HG02970 (cell line): ENCODE results near the gene GRB10.
"Not testable (repeated sequence)": the region's sequence is repeated elsewhere in the genome, so short reads cannot be mapped to it uniquely, and the experiment has no call there.

ENCODE experiments used
- ATAC-seq: cut with Tn5 transposase; IDR thresholded peaks from one replicate; pipeline ENCODE4 v1.9.1; 2021; ENCODE audit warnings: mild to moderate bottlenecking, moderate library complexity, moderate number of reproducible peaks; ENCODE audit not compliant: unreplicated experiment, low FRiP score

The GRB10 gene

GRCh38 chr7:50781381-50782293 is 1.1 kb downstream of the GRB10 start:
- no peak for ATAC-seq

GRCh38 chr7:50780436-50780835 is 2.3 kb downstream of the GRB10 start:
- ATAC-seq: no peak

- no peak for ATAC-seq
These were observed 3.3 kb downstream of the GRB10 start for GRCh38 chr7:50779427-50779826.

GRCh38 chr7:50778189-50778588 is 4.5 kb downstream of the GRB10 start:
- no peak for ATAC-seq

- ATAC-seq: no peak
These were observed 6.9 kb downstream of the GRB10 start for GRCh38 chr7:50775836-50776235.

GRCh38 chr7:50775231-50775630 is 7.5 kb downstream of the GRB10 start:
- ATAC-seq: no peak

GRCh38 chr7:50774319-50774718 is 8.4 kb downstream of the GRB10 start:
- no peak for ATAC-seq

- not testable (repeated sequence) for ATAC-seq
These were observed 9.6 kb downstream of the GRB10 start for GRCh38 chr7:50773071-50773470.

- no peak for ATAC-seq
These were observed 11.3 kb downstream of the GRB10 start for GRCh38 chr7:50771120-50772002.

- no peak for ATAC-seq
These were observed 13.9 kb downstream of the GRB10 start for GRCh38 chr7:50768485-50769474.

- ATAC-seq: no peak
These were observed 15.9 kb downstream of the GRB10 start for GRCh38 chr7:50766849-50767207.

GRCh38 chr7:50766106-50766848 is 16.4 kb downstream of the GRB10 start:
- ATAC-seq: no peak

GRCh38 chr7:50762337-50762736 is 20.4 kb downstream of the GRB10 start:
- no peak for ATAC-seq

GRCh38 chr7:50761713-50762112 is 21.0 kb downstream of the GRB10 start:
- no peak for ATAC-seq

GRCh38 chr7:50757703-50758390 is 24.8 kb downstream of the GRB10 start:
- no peak for ATAC-seq

GRCh38 chr7:50756180-50756579 is 26.5 kb downstream of the GRB10 start:
- no peak for ATAC-seq

GRCh38 chr7:50754684-50755083 is 28.0 kb downstream of the GRB10 start:
- ATAC-seq: no peak

GRCh38 chr7:50754241-50754640 is 28.5 kb downstream of the GRB10 start:
- ATAC-seq: no peak

GRCh38 chr7:50752422-50752821 is 30.3 kb downstream of the GRB10 start:
- ATAC-seq: no peak
